ENCODE data around the gene ZNF692. TPM values are rescaled to one million over a fixed set of nuclear protein-coding genes. Genes with fewer than 3 reads are reported as not detected.

ZNF692 gene
- total RNA-seq, 2 donors from 2014 or later, result 65.0 to 99.7 TPM

DNA sequence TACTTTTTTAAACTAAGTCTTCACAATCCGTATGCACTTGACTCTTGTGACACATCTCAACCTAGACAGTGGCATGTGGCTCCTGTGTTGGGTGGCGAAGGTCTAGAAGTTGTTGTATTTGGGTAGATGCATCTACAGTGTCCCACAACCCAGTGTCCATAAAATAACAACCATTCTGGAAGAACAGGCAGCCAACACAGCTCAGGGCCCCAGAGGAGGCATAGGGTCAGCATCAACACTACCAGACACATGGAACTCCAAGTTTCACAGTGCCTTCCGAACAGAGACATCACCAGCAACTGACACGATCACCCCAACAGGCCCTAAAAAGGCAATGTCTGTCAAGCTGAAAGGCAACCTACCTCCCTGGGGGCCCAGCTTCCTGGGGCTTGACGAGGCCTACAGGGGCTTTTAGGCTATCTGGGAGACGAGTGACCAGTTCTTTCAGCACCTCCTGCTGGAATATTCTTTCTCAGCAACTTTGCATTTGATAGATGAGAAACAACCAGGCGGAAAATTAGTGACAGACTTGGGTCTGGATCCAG lies 38.8 kb downstream of the ZNF692 start:
- H3K4me1 ChIP-seq (replicated peaks), result peaks cover 7% of the 10 kb centered on the region
- intact Hi-C loops (cut with DNase I), result no loop called here
- WGBS, result 89% methylated on average over 7 of the region's 7 CpGs
- no peak overlapping the region for H3K27ac ChIP-seq
- H3K27me3 ChIP-seq (replicated peaks; ENCODE audit: insufficient read depth), result no peaks in the 10 kb centered on the region
- H3K9me3 ChIP-seq, result no peaks in the 10 kb centered on the region
- no peak for DNase-seq (ENCODE audit: low spot score)
- H3K36me3 ChIP-seq, result no peaks in the 10 kb centered on the region
- H3K4me3 ChIP-seq, result no peak overlapping the region
- TF ChIP-seq POLR2A (IDR thresholded peaks at IDR 0.05) (no peak), POLR2AphosphoS5 (IDR thresholded peaks at IDR 0.05) (no peak)
- TF ChIP-seq, protein P1, sequence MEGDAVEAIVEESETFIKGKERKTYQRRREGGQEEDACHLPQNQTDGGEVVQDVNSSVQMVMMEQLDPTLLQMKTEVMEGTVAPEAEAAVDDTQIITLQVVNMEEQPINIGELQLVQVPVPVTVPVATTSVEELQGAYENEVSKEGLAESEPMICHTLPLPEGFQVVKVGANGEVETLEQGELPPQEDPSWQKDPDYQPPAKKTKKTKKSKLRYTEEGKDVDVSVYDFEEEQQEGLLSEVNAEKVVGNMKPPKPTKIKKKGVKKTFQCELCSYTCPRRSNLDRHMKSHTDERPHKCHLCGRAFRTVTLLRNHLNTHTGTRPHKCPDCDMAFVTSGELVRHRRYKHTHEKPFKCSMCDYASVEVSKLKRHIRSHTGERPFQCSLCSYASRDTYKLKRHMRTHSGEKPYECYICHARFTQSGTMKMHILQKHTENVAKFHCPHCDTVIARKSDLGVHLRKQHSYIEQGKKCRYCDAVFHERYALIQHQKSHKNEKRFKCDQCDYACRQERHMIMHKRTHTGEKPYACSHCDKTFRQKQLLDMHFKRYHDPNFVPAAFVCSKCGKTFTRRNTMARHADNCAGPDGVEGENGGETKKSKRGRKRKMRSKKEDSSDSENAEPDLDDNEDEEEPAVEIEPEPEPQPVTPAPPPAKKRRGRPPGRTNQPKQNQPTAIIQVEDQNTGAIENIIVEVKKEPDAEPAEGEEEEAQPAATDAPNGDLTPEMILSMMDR (IDR thresholded peaks at IDR 0.05), result no peak

DNA sequence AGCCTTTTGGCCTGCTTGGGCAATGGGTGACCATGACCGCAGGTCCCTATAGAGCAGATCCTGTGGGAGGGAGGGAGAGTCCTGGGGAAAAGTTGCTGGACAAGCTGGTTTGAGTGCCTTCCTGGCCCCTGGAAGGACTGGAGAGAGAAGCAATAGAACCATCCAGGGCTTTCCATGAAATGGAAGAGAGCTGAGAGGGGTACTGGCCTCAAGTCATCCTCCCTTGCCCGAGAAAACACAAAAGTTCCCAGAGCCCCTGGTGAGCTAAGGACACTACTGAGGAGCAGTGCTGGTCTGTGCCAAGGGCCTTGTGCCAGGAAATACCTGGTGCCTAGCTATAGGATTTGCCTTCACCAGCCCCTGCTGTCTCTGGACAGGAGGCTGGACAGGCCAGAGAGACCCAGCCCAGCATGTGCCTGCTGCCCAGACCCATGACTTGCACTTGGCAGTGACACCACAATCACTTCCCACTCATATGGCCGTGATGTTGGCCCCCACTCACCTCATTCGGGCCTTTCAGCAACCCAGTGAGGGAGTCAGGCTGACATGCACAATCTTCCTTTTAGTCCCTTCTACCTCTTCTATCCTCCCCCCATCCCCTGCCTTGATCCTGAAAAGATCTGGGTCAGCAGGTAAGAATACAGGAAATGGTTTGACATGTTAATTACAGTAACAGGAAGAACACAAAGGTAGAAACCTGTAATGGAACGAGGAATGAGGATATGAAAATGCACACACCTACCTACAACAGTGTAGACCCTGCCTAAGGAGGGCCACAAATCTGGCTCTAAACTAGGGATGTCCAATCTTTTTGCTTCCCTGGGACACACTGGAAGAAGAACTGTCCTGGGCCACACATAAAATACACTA lies 40.1 kb downstream of the ZNF692 start:
- TF ChIP-seq POLR2AphosphoS5 (IDR thresholded peaks at IDR 0.05), result no peak
- TF ChIP-seq POLR2A (IDR thresholded peaks at IDR 0.05), result no peak
- TF ChIP-seq, protein P1 (IDR thresholded peaks at IDR 0.05), result no peak
- Histone ChIP-seq H3K27me3 (replicated peaks; ENCODE audit: insufficient read depth) (no peaks in the 10 kb centered on the region), H3K36me3 (peaks cover 0 to 9% of the 10 kb centered on the region in 2 donors), H3K4me3 (no peak overlapping the region), H3K4me1 (replicated peaks) (no peaks in the 10 kb centered on the region), H3K27ac (no peak overlapping the region), H3K9me3 (no peaks in the 10 kb centered on the region)
- DNase-seq (ENCODE audit: low spot score), result no peak
- WGBS, result 71% methylated on average over 5 of the region's 5 CpGs
- intact Hi-C loops (cut with DNase I), result no loop called here

DNA sequence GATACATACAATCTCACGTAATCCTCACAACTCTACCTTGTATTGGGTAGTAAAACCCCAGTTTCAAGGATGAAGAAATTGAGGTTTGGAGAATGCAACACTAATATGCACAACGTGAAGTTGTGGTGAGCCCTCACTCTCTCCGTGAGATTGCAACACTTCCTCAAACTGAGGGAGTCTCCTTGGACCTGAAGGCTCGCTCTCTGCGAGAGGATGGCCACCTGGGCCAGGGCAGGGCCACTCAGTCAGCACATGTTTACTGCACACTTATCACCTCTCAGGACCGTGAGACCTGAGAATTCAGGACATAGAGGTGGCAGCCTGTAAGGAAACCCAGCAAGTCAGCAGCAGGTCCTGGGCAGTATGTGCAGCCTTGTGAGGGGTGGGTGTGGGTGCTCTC lies 41.8 kb downstream of the ZNF692 start:
- WGBS, result 84% methylated on average over 6 of the region's 6 CpGs
- H3K27ac ChIP-seq, result no peak overlapping the region
- TF ChIP-seq POLR2AphosphoS5 (IDR thresholded peaks at IDR 0.05), result no peak
- TF ChIP-seq POLR2A (IDR thresholded peaks at IDR 0.05), result no peak
- TF ChIP-seq, protein P1 (IDR thresholded peaks at IDR 0.05), result no peak
- H3K36me3 ChIP-seq, result peaks cover 0 to 11% of the 10 kb centered on the region in 2 donors
- DNase-seq (ENCODE audit: low spot score), result no peak
- H3K4me1 ChIP-seq (replicated peaks), result no peaks in the 10 kb centered on the region
- intact Hi-C loops (cut with DNase I), result no loop called here
- H3K27me3 ChIP-seq (replicated peaks; ENCODE audit: insufficient read depth), result no peaks in the 10 kb centered on the region
- H3K9me3 ChIP-seq, result no peaks in the 10 kb centered on the region
- H3K4me3 ChIP-seq, result no peak overlapping the region

DNA sequence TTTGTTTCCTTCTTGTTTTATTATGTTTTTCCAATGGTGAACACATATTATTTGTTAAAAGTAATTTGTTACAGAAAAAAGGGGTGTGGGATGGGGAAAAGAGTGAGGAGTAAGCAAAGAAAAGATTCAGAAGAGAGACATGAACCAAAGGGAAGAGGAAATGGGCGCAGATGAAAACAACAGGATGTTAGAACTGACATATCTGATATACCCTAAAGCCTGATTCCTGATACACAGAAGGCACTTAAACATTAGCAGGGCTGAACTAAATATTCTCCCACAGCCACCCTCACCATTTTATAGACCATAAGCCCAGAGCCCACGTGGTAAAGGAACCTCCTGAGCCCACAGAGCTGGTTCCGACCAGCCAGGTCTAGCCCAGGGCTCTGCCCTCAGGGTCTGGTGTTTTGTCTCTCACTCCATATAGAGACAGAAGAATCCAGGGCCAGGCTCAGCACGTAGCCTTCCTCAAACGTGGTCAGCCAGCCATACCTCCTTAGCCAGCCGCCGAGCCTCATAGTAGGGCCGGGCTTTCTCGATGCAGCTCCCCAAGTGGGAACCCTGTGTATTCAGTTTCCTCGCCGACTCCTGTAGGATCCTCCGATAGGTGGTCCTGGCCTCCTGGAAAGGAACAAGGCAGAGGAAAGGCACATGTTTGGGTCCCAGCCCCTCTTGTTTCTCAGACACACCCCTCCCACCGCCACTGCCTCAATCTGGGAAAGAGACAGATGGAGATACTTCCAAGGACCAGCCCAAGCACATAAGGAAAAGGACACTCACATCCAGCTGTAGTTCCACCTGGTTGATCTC lies 42.6 kb downstream of the ZNF692 start:
- Histone ChIP-seq H3K9me3 (no peaks in the 10 kb centered on the region), H3K4me1 (replicated peaks) (no peaks in the 10 kb centered on the region), H3K4me3 (no peak overlapping the region), H3K27ac (no peak overlapping the region), H3K36me3 (peaks cover 0 to 11% of the 10 kb centered on the region in 2 donors), H3K27me3 (replicated peaks; ENCODE audit: insufficient read depth) (no peaks in the 10 kb centered on the region)
- no peak for TF ChIP-seq POLR2AphosphoS5 (IDR thresholded peaks at IDR 0.05)
- TF ChIP-seq, protein P1 (IDR thresholded peaks at IDR 0.05), result no peak
- intact Hi-C loops (cut with DNase I), result no loop called here
- 80% methylated on average over 13 of the region's 13 CpGs for WGBS
- DNase-seq (ENCODE audit: low spot score), result no peak

Data from prostate gland (tissue), 2 donors.